Trophoblast cell (in vitro differentiated cells and primary cell): ENCODE data around the gene APMAP.

Experiments
- DNase-seq, 2 donors: peaks; one replicate each; pipeline ENCODE4 v3.0.0-alpha.2; 2016
- H2AFZ ChIP-seq: 2 replicates; pipeline ENCODE4 v1.6.1; 2013; ENCODE audit warnings: low read length, moderate library complexity, mild to moderate bottlenecking; ENCODE audit not compliant: insufficient read depth, poor library complexity
- H2AK5ac ChIP-seq: 2 replicates; pipeline ENCODE4 v1.6.1; 2013; ENCODE audit warnings: mild to moderate bottlenecking, low read length
- H2BK120ac ChIP-seq: 2 replicates; pipeline ENCODE4 v1.6.1; 2013; ENCODE audit warnings: low read length, mild to moderate bottlenecking, moderate library complexity; ENCODE audit not compliant: insufficient read depth, poor library complexity
- H2BK12ac ChIP-seq: 2 replicates; pipeline ENCODE4 v1.6.1; 2013; ENCODE audit warnings: mild to moderate bottlenecking, low read length, moderate library complexity
- H2BK5ac ChIP-seq: 2 replicates; pipeline ENCODE4 v1.6.1; 2013; ENCODE audit warnings: low read length, low read depth, moderate library complexity, mild to moderate bottlenecking; ENCODE audit not compliant: poor library complexity
- H3K14ac ChIP-seq: 2 replicates; pipeline ENCODE4 v1.6.1; 2013; ENCODE audit warnings: mild to moderate bottlenecking, low read length
- H3K18ac ChIP-seq: 2 replicates; pipeline ENCODE4 v1.6.1; 2013; ENCODE audit warnings: mild to moderate bottlenecking, low read length
- H3K23ac ChIP-seq: 2 replicates; pipeline ENCODE4 v1.6.1; 2013; ENCODE audit warnings: low read length
- H3K27ac ChIP-seq: 2 replicates; pipeline ENCODE4 v1.5.1; 2013; ENCODE audit warnings: low read depth, mild to moderate bottlenecking, inconsistent platforms, low read length, moderate library complexity
- H3K27me3 ChIP-seq: 2 replicates; pipeline ENCODE4 v1.6.1; 2013; ENCODE audit warnings: inconsistent platforms, mild to moderate bottlenecking, low read length, moderate library complexity; ENCODE audit not compliant: insufficient read depth
- H3K36me3 ChIP-seq, 2 experiments: 1 replicate in 1 of 2; 2 replicates in 1 of 2; pipeline ENCODE4 v1.6.1; 2013; ENCODE audit warnings: low read length in 2 of 2, mild to moderate bottlenecking in 2 of 2, moderate library complexity in 1 of 2; ENCODE audit not compliant: insufficient read depth in 2 of 2, control insufficient read depth in 1 of 2
- H3K4ac ChIP-seq: 2 replicates; pipeline ENCODE4 v1.6.1; 2013; ENCODE audit warnings: low read depth, mild to moderate bottlenecking, low read length, moderate library complexity
- H3K4me1 ChIP-seq, 2 experiments: 1 replicate in 1 of 2; 2 replicates in 1 of 2; pipeline ENCODE4 v1.6.1; 2013; ENCODE audit warnings: low read length in 2 of 2, mild to moderate bottlenecking in 2 of 2, moderate library complexity in 1 of 2; ENCODE audit not compliant: insufficient read depth in 2 of 2, control insufficient read depth in 1 of 2
- H3K4me2 ChIP-seq: 2 replicates; pipeline ENCODE4 v1.6.1; 2013; ENCODE audit warnings: inconsistent platforms, mild to moderate bottlenecking, low read length, moderate library complexity
- H3K4me3 ChIP-seq: 2 replicates; pipeline ENCODE4 v1.5.1; 2013; ENCODE audit warnings: mild to moderate bottlenecking, low read depth, low read length, inconsistent platforms
- H3K79me1 ChIP-seq: one replicate; pipeline ENCODE4 v1.6.1; 2013; ENCODE audit warnings: low read length
- H3K79me2 ChIP-seq: 2 replicates; pipeline ENCODE4 v1.6.1; 2013; ENCODE audit warnings: low read length, mild to moderate bottlenecking; ENCODE audit not compliant: control insufficient read depth, insufficient read depth, poor library complexity
- H3K9ac ChIP-seq: 2 replicates; pipeline ENCODE4 v1.6.1; 2013; ENCODE audit warnings: mild to moderate bottlenecking, low read length
- H3K9me3 ChIP-seq: 2 replicates; pipeline ENCODE4 v1.6.1; 2013; ENCODE audit warnings: low read depth, mild to moderate bottlenecking, control low read depth, inconsistent platforms, low read length; ENCODE audit not compliant: insufficient read depth
- H4K12ac ChIP-seq: 2 replicates; pipeline ENCODE4 v1.6.1; 2013; ENCODE audit warnings: low read depth, mild to moderate bottlenecking, low read length, moderate library complexity
- H4K8ac ChIP-seq: 2 replicates; pipeline ENCODE4 v1.6.1; 2013; ENCODE audit warnings: low read depth, mild to moderate bottlenecking, low read length, moderate library complexity
- H4K91ac ChIP-seq: one replicate; pipeline ENCODE4 v1.6.1; 2013; ENCODE audit warnings: low read depth, mild to moderate bottlenecking, low read length, moderate library complexity
- WGBS: extraction: QIAGEN DNeasy Blood & Tissue Kit; methylation state at CpG from one replicate; pipeline ENCODE4 v1.1.7; 2013; ENCODE audit warnings: missing lambda C conversion rate; ENCODE audit not compliant: insufficient read length, insufficient coverage; ENCODE audit errors: extremely low coverage; 5-methylcytosine and 5-hydroxymethylcytosine counted together

Gene APMAP

GRCh38 chr20:24961384-24962181, 31.0 kb downstream of the APMAP start:
- Histone ChIP-seq H2BK120ac (no peak overlapping the region), H3K18ac (no peak overlapping the region), H3K4me2 (no peak overlapping the region), H3K9ac (no peak overlapping the region), H4K91ac (no peak overlapping the region), H2BK5ac (no peak overlapping the region), H3K79me1 (no peaks in the 10 kb centered on the region), H4K8ac (no peak overlapping the region), H2BK12ac (no peak overlapping the region), H3K9me3 (no peaks in the 10 kb centered on the region), H2AK5ac (no peak overlapping the region), H3K27me3 (no peaks in the 10 kb centered on the region), H4K12ac (no peak overlapping the region), H3K4me3 (no peak overlapping the region), H3K4me1 (no peaks in the 10 kb centered on the region), H2AFZ (no peak overlapping the region), H3K23ac (no peak overlapping the region), H3K14ac (no peak overlapping the region), H3K27ac (no peak overlapping the region), H3K36me3 (peaks cover 38 to 40% of the 10 kb centered on the region in 2 experiments), H3K4ac (no peak overlapping the region), H3K79me2 (no peaks in the 10 kb centered on the region)
- WGBS, result no CpG with 5 or more reads among the region's 20 CpGs
- DNase-seq, result no peak

- Histone ChIP-seq H3K18ac (no peak overlapping the region), H2BK120ac (no peak overlapping the region), H3K79me1 (no peaks in the 10 kb centered on the region), H3K23ac (no peak overlapping the region), H4K8ac (no peak overlapping the region), H3K9ac (no peak overlapping the region), H3K4me3 (no peak overlapping the region), H3K79me2 (no peaks in the 10 kb centered on the region), H4K12ac (no peak overlapping the region), H2BK5ac (no peak overlapping the region), H3K4me1 (no peaks in the 10 kb centered on the region), H3K27me3 (no peaks in the 10 kb centered on the region), H3K4me2 (no peak overlapping the region), H2AK5ac (no peak overlapping the region), H3K14ac (no peak overlapping the region), H3K4ac (no peak overlapping the region), H3K36me3 (peaks cover 33 to 38% of the 10 kb centered on the region in 2 experiments), H2BK12ac (no peak overlapping the region), H2AFZ (no peak overlapping the region), H3K9me3 (no peaks in the 10 kb centered on the region), H4K91ac (no peak overlapping the region), H3K27ac (no peak overlapping the region)
- no CpG with 5 or more reads among the region's 2 CpGs for WGBS
- no peak for DNase-seq
Measured at GRCh38 chr20:24960861-24961260, 31.7 kb downstream of the APMAP start.

- Histone ChIP-seq H3K27me3 (no peaks in the 10 kb centered on the region), H2BK5ac (no peak overlapping the region), H3K23ac (no peak overlapping the region), H3K79me1 (no peaks in the 10 kb centered on the region), H4K91ac (no peak overlapping the region), H3K27ac (no peak overlapping the region), H2BK120ac (no peak overlapping the region), H3K4ac (no peak overlapping the region), H4K8ac (no peak overlapping the region), H3K79me2 (no peaks in the 10 kb centered on the region), H3K4me2 (no peak overlapping the region), H3K18ac (no peak overlapping the region), H3K4me3 (no peak overlapping the region), H3K4me1 (no peaks in the 10 kb centered on the region), H3K14ac (no peak overlapping the region), H3K9me3 (no peaks in the 10 kb centered on the region), H2BK12ac (no peak overlapping the region), H3K36me3 (peaks cover 30 to 35% of the 10 kb centered on the region in 2 experiments), H3K9ac (no peak overlapping the region), H2AFZ (no peak overlapping the region), H4K12ac (no peak overlapping the region), H2AK5ac (no peak overlapping the region)
- DNase-seq, result no peak
- WGBS, result no CpG with 5 or more reads among the region's 10 CpGs
Measured at GRCh38 chr20:24960302-24960801, 32.2 kb downstream of the APMAP start.

GRCh38 chr20:24959591-24960301, 32.8 kb downstream of the APMAP start:
- Histone ChIP-seq H4K12ac (no peak overlapping the region), H3K4me3 (no peak overlapping the region), H3K9ac (no peak overlapping the region), H2AK5ac (no peak overlapping the region), H2BK12ac (no peak overlapping the region), H3K79me2 (no peaks in the 10 kb centered on the region), H3K18ac (no peak overlapping the region), H3K4me1 (no peaks in the 10 kb centered on the region), H3K27me3 (no peaks in the 10 kb centered on the region), H3K4me2 (no peak overlapping the region), H3K27ac (no peak overlapping the region), H4K91ac (no peak overlapping the region), H3K4ac (no peak overlapping the region), H3K23ac (no peak overlapping the region), H4K8ac (no peak overlapping the region), H3K14ac (no peak overlapping the region), H2BK120ac (no peak overlapping the region), H2BK5ac (no peak overlapping the region), H3K79me1 (no peaks in the 10 kb centered on the region), H3K9me3 (no peaks in the 10 kb centered on the region), H2AFZ (no peak overlapping the region), H3K36me3 (peaks cover 26 to 32% of the 10 kb centered on the region in 2 experiments)
- no CpG with 5 or more reads among the region's 14 CpGs for WGBS
- no peak for DNase-seq
